Epithelial cell of proximal tubule (primary cell): ENCODE measurements around the gene PLS3. TPM values are rescaled to one million over a fixed set of nuclear protein-coding genes. Genes with fewer than 3 reads are reported as not detected.

Experiments used
- DNase-seq: peaks from one replicate; pipeline ENCODE4 v3.0.0-alpha.2; 2011; ENCODE audit warnings: low read depth
- H3K4me3 ChIP-seq: 2 replicates; pipeline ENCODE4 v1.5.1; 2011; ENCODE audit warnings: low read depth, mild to moderate bottlenecking, low read length
- total RNA-seq: library from RNA; depleted of rRNA; stranded (reverse); fragments of >200 nt; gene quantifications from 2 replicates; pipeline ENCODE4 v1.2.3, GENCODE V29; 2015
- TF ChIP-seq, protein P1 (sequence below): conservative IDR thresholded peaks from 2 replicates; pipeline ENCODE4 v1.5.1; 2012; ENCODE audit warnings: low read depth, mild to moderate bottlenecking, low read length

Gene PLS3
- total RNA-seq, 1 donor from 2014 or later: 133 TPM

- H3K4me3 ChIP-seq: no peak overlapping the region
- DNase-seq: no peak
Observed at GRCh38 chrX:115581759-115582615, 21.0 kb downstream of the PLS3 start.

DNA sequence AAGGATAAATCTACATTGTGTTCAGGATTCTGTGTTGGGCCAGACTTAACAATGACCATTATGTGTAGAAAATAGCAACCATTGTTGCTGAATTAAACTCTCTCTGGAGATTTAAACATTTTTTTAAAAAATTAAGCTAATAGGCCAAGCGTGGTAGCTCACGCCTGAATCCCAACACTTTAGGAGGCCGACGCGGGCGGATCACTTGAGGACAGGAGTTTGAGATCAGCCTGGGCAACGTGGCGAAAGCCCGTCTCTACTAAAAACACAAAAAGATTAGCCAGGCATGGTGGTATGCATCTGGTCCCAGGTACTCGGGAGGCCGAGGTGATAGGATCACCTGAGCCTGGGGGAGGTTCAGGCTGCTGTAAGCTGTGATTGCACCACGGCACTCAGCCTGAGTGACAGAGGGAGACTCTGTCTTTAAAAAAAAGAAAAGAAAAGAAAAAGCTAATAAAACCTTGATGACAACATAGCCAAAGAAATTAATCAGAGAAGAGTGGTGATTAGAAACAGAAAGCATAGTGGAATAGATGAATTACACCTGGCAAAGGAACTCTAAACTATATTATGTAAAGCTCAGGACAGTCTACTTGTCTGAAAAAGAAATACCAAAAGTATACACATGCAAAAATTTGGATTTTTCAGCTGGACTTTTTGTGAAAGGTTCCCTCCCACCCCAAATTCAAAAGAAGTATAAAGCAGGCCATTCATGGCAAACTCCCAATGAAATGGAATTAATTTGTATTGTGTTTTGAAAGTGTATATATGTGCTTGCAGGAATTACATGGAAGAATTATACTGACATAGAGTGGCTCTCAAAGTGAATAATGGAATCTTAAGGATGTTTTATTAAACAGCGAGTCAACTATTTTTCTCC lies 21.9 kb downstream of the PLS3 start:
- no peak overlapping the region for H3K4me3 ChIP-seq
- TF ChIP-seq, protein P1, sequence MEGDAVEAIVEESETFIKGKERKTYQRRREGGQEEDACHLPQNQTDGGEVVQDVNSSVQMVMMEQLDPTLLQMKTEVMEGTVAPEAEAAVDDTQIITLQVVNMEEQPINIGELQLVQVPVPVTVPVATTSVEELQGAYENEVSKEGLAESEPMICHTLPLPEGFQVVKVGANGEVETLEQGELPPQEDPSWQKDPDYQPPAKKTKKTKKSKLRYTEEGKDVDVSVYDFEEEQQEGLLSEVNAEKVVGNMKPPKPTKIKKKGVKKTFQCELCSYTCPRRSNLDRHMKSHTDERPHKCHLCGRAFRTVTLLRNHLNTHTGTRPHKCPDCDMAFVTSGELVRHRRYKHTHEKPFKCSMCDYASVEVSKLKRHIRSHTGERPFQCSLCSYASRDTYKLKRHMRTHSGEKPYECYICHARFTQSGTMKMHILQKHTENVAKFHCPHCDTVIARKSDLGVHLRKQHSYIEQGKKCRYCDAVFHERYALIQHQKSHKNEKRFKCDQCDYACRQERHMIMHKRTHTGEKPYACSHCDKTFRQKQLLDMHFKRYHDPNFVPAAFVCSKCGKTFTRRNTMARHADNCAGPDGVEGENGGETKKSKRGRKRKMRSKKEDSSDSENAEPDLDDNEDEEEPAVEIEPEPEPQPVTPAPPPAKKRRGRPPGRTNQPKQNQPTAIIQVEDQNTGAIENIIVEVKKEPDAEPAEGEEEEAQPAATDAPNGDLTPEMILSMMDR: no peak
- no peak for DNase-seq

More at GRCh38 chrX:115581759-115582615, 21.0 kb downstream of the PLS3 start:
- TF ChIP-seq, protein P1: no peak

DNA sequence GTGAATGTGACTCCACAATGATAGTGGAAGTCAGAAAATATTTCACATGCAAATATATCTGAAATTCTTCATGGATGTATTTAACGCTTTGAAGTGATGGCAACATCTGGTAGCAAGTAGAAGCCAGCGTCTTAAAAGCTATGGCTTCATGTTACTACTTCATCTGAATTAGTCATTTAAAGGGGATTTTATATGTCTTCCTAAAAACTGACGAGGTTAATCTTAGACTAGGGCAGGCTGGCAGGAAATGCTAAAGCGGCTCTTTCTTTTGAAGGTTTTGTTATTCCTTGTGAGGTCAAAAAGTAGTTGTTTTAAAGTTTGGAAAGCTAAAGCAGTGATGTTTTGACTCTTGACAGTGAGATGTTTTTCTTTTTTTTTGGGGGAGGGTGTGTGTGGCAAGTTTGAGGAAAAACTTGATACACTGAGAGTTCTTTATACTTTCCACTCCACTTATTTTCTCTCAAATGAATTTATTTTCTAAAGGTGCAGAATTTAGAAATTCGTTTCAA lies 22.6 kb downstream of the PLS3 start:
- H3K4me3 ChIP-seq: peak overlapping the region; percentile 2
- DNase-seq: no peak
- TF ChIP-seq, protein P1: no peak

- DNase-seq: no peak
Observed at GRCh38 chrX:115584696-115585095, 23.7 kb downstream of the PLS3 start.

GRCh38 chrX:115588179-115588578 lies 27.2 kb downstream of the PLS3 start:
- DNase-seq: no peak
- H3K4me3 ChIP-seq: no peak overlapping the region
- TF ChIP-seq, protein P1: no peak

More at GRCh38 chrX:115584696-115585095, 23.7 kb downstream of the PLS3 start:
- TF ChIP-seq, protein P1: no peak
- no peak overlapping the region for H3K4me3 ChIP-seq

DNA sequence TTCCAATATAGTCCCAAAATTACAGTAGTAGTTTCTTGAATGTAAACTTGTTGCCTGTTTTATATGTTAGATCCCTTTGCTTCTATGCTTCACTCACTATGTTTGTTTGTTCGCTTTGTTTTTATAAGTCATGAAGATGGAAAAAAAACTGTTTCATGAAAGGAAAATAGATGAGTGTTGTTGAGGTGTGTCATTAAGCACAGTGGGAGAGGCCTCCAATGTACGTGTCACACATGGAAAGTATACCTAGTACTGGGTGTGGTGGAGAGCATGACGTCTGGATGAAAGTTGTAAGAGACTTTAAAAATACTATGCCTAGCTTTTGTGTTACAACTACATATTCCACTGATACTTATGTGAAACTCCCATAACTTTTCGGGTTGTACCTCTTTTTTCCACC lies 28.4 kb downstream of the PLS3 start:
- H3K4me3 ChIP-seq: no peak overlapping the region
- no peak for DNase-seq
- TF ChIP-seq, protein P1: no peak
